ENCODE results near the gene ELP5.

GRCh38 chr17:7222972-7223292 lies 29.1 kb upstream of the ELP5 start:
- TF ChIP-seq, protein P1, sequence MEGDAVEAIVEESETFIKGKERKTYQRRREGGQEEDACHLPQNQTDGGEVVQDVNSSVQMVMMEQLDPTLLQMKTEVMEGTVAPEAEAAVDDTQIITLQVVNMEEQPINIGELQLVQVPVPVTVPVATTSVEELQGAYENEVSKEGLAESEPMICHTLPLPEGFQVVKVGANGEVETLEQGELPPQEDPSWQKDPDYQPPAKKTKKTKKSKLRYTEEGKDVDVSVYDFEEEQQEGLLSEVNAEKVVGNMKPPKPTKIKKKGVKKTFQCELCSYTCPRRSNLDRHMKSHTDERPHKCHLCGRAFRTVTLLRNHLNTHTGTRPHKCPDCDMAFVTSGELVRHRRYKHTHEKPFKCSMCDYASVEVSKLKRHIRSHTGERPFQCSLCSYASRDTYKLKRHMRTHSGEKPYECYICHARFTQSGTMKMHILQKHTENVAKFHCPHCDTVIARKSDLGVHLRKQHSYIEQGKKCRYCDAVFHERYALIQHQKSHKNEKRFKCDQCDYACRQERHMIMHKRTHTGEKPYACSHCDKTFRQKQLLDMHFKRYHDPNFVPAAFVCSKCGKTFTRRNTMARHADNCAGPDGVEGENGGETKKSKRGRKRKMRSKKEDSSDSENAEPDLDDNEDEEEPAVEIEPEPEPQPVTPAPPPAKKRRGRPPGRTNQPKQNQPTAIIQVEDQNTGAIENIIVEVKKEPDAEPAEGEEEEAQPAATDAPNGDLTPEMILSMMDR (IDR thresholded peaks at IDR 0.05; ENCODE audit: low read depth, low read length), result no peak
- no peak for TF ChIP-seq EZH2phosphoT487 (IDR thresholded peaks at IDR 0.05; ENCODE audit: low read depth)
